ENCODE data around the gene ZNF217. TPM values are rescaled to one million over a fixed set of nuclear protein-coding genes. Genes with fewer than 3 reads are reported as not detected.
"Not testable (repeated sequence)": the region's sequence is repeated elsewhere in the genome, so short reads cannot be mapped to it uniquely, and the experiment has no call there.

ZNF217 gene
- total RNA-seq, 1 experiment from 2014 or later: 210 TPM

- H3K4me1 ChIP-seq (ENCODE audit: control insufficient read depth, insufficient read depth, low read length): peaks cover 35% of the 10 kb centered on the region
- H3K27ac ChIP-seq (ENCODE audit: low read length): peak overlapping the region; percentile 95
- intact Hi-C loops (cut with micrococcal nuclease; ENCODE audit: unreplicated experiment): no loop called here
- no peaks in the 10 kb centered on the region for H3K36me3 ChIP-seq (ENCODE audit: control insufficient read depth, insufficient read depth, low read length)
- no peaks in the 10 kb centered on the region for H3K27me3 ChIP-seq (ENCODE audit: control insufficient read depth, insufficient read depth, low read length)
- DNase-seq (ENCODE audit: low read depth, low spot score) (no peak), ATAC-seq (no peak)
- in situ Hi-C loops (cut with HindIII; ENCODE audit: low pct_unique_long_range_greater_than_20kb, low sequenced_read_pairs): no loop called here
- POLR2A ChIA-PET: interaction anchor here (0.8 kb wide), 1 partner anchor 100 kb away, joined by 5 read pairs; no protein-coding TSS in a partner anchor
- BruUV-seq (replicated peaks): no TSS peak
- TF ChIP-seq SIN3A (IDR thresholded peaks at IDR 0.05; ENCODE audit: borderline replicate concordance, insufficient read depth, low read depth, low read length): no peak
- 0 out of 2 replicates have a peak, but pooled peaks have one; percentile 25 for TF ChIP-seq TCF7L2 (IDR thresholded peaks at IDR 0.05; ENCODE audit: low read depth, low read length)
- H3K9me3 ChIP-seq (ENCODE audit: control insufficient read depth, insufficient read depth, low read depth, low read length): no peaks in the 10 kb centered on the region
- no peak overlapping the region for H3K4me3 ChIP-seq (ENCODE audit: low read depth in 2 of 2, low read length in 2 of 2)
- CTCF ChIA-PET: no interaction called here
These were observed 12.8 kb upstream of the ZNF217 start for GRCh38 chr20:53606364-53606985.

DNA sequence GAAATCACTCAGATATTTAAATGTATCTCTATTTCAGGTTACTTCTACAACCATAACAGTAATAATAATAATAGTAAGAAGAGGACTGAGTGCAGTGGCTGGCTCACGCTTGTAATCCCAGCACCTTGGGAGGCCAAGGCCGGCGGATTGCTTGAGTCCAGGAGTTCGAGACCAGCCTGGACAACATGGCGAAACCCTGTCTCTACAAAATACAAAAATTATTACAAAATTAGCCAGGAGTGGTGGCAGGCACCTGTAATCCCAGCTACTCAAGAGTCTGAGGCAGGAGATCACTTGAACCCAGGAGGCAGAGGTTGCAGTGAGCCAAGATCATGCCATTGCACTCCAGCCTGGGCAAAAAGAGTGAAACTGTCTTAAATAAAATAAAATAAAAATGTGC lies 11.8 kb upstream of the ZNF217 start:
- H3K9me3 ChIP-seq (ENCODE audit: control insufficient read depth, insufficient read depth, low read depth, low read length); DNase-seq (ENCODE audit: low read depth, low spot score); intact Hi-C loops (cut with micrococcal nuclease; ENCODE audit: unreplicated experiment); in situ Hi-C loops (cut with HindIII; ENCODE audit: low pct_unique_long_range_greater_than_20kb, low sequenced_read_pairs); H3K27me3 ChIP-seq (ENCODE audit: control insufficient read depth, insufficient read depth, low read length); H3K4me3 ChIP-seq (ENCODE audit: low read depth in 2 of 2, low read length in 2 of 2); ATAC-seq; H3K36me3 ChIP-seq (ENCODE audit: control insufficient read depth, insufficient read depth, low read length); CTCF ChIA-PET; BruUV-seq (replicated peaks): not testable (repeated sequence)
- POLR2A ChIA-PET: interaction anchor here (0.7 kb wide), 1 partner anchor 20 kb away, joined by 3 read pairs; no protein-coding TSS in a partner anchor
- peaks cover 37% of the 10 kb centered on the region for H3K4me1 ChIP-seq (ENCODE audit: control insufficient read depth, insufficient read depth, low read length)
- H3K27ac ChIP-seq (ENCODE audit: low read length): peak overlapping the region; percentile 95; the same call in 1 of the 2 replicates

DNA sequence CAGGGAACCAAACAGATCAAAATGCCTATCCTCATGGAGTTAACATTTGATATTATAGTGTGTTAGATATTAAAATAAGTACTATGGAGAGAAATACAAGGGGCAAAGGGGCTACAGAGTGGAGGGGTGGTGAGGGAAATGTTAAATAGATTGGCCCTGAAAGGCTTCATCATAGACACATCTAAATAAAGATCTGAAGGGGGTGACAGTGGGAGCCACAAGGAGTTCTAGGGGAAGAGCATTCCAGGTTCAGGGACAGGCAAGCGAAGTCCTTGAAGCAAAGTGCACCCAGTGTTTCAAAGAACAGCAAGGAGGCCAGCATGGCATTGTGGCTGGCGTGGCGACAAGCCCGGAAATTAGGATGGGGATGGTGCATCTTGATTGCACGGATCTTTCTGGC lies 11.2 kb upstream of the ZNF217 start:
- intact Hi-C loops (cut with micrococcal nuclease; ENCODE audit: unreplicated experiment); DNase-seq (ENCODE audit: low read depth, low spot score); ATAC-seq; H3K9me3 ChIP-seq (ENCODE audit: control insufficient read depth, insufficient read depth, low read depth, low read length); BruUV-seq (replicated peaks); H3K27me3 ChIP-seq (ENCODE audit: control insufficient read depth, insufficient read depth, low read length); H3K4me3 ChIP-seq (ENCODE audit: low read depth in 2 of 2, low read length in 2 of 2); POLR2A ChIA-PET; H3K36me3 ChIP-seq (ENCODE audit: control insufficient read depth, insufficient read depth, low read length); in situ Hi-C loops (cut with HindIII; ENCODE audit: low pct_unique_long_range_greater_than_20kb, low sequenced_read_pairs): not testable (repeated sequence)
- CTCF ChIA-PET: interaction anchor here (0.7 kb wide), 1 partner anchor 18 kb away, joined by 3 read pairs; no protein-coding TSS in a partner anchor
- Histone ChIP-seq H3K27ac (ENCODE audit: low read length) (peak overlapping the region; percentile 95), H3K4me1 (ENCODE audit: control insufficient read depth, insufficient read depth, low read length) (peaks cover 37% of the 10 kb centered on the region)

DNA sequence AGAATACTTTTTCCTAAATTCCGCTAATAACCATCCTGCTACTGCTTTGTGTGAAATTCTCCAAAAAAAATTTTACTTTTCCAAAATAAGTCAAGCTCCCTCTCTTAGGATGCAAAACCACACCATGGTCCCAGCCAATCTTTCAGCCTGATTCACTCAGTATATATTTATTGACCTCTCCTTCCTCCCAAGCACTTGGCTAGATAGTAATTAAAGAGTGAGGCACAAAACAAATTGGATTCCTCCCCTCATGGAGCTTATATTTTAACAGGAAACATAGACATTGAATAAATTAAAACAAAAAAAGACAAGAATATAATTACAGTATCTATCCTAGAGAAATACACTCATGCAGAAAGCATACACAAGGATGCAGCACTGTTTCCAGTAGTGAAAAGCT lies 9.0 kb upstream of the ZNF217 start:
- TF ChIP-seq, protein P1, sequence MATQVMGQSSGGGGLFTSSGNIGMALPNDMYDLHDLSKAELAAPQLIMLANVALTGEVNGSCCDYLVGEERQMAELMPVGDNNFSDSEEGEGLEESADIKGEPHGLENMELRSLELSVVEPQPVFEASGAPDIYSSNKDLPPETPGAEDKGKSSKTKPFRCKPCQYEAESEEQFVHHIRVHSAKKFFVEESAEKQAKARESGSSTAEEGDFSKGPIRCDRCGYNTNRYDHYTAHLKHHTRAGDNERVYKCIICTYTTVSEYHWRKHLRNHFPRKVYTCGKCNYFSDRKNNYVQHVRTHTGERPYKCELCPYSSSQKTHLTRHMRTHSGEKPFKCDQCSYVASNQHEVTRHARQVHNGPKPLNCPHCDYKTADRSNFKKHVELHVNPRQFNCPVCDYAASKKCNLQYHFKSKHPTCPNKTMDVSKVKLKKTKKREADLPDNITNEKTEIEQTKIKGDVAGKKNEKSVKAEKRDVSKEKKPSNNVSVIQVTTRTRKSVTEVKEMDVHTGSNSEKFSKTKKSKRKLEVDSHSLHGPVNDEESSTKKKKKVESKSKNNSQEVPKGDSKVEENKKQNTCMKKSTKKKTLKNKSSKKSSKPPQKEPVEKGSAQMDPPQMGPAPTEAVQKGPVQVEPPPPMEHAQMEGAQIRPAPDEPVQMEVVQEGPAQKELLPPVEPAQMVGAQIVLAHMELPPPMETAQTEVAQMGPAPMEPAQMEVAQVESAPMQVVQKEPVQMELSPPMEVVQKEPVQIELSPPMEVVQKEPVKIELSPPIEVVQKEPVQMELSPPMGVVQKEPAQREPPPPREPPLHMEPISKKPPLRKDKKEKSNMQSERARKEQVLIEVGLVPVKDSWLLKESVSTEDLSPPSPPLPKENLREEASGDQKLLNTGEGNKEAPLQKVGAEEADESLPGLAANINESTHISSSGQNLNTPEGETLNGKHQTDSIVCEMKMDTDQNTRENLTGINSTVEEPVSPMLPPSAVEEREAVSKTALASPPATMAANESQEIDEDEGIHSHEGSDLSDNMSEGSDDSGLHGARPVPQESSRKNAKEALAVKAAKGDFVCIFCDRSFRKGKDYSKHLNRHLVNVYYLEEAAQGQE (IDR thresholded peaks at IDR 0.05; ENCODE audit: insufficient read depth in 1 of 2, low read depth in 2 of 2, low read length in 1 of 2): no peak
- no peak for TF ChIP-seq CTCF (IDR thresholded peaks at IDR 0.05)
- TF ChIP-seq POLR2AphosphoS5 (IDR thresholded peaks at IDR 0.05; ENCODE audit: low read depth, low read length): no peak
- POLR2A ChIA-PET: no interaction called here
- ATAC-seq (no peak), DNase-seq (ENCODE audit: low read depth, low spot score) (no peak)
- intact Hi-C loops (cut with micrococcal nuclease; ENCODE audit: unreplicated experiment): no loop called here
- CTCF ChIA-PET: no interaction called here
- H3K36me3 ChIP-seq (ENCODE audit: control insufficient read depth, insufficient read depth, low read length): no peaks in the 10 kb centered on the region
- BruUV-seq (replicated peaks): no TSS peak
- in situ Hi-C loops (cut with HindIII; ENCODE audit: low pct_unique_long_range_greater_than_20kb, low sequenced_read_pairs): no loop called here
- H3K27ac ChIP-seq (ENCODE audit: low read length): peak overlapping the region; percentile 82
- H3K4me1 ChIP-seq (ENCODE audit: control insufficient read depth, insufficient read depth, low read length): peaks cover 48% of the 10 kb centered on the region
- no peaks in the 10 kb centered on the region for H3K9me3 ChIP-seq (ENCODE audit: control insufficient read depth, insufficient read depth, low read depth, low read length)
- no peaks in the 10 kb centered on the region for H3K27me3 ChIP-seq (ENCODE audit: control insufficient read depth, insufficient read depth, low read length)
- H3K4me3 ChIP-seq (ENCODE audit: low read depth in 2 of 2, low read length in 2 of 2): no peak overlapping the region
